CD4-positive, CD25-positive, alpha-beta regulatory T cell (primary cell): ENCODE data around the gene TLE3. TPM values are rescaled to one million over a fixed set of nuclear protein-coding genes. Genes with fewer than 3 reads are reported as not detected.

Experiments
- ATAC-seq, 2 donors: fragments of 150-1000 bp; cut with Tn5 transposase; one replicate each; pipeline ENCODE4 v1.10.0; 2021; ENCODE audit warnings: low read depth in 2 of 2, moderate number of reproducible peaks in 2 of 2, moderate library complexity in 1 of 2
- DNase-seq, 3 donors: peaks; one replicate each; pipeline versions ENCODE4 v3.0.0 to v3.0.0-alpha.2; 2012 to 2022; ENCODE audit warnings: mixed read lengths in 1 of 3
- H3K27ac ChIP-seq: one replicate; pipeline ENCODE4 v1.7.0; 2013; ENCODE audit warnings: mild to moderate bottlenecking, low read length; ENCODE audit not compliant: insufficient read depth, poor library complexity, severe bottlenecking
- H3K27me3 ChIP-seq: one replicate; pipeline ENCODE4 v1.7.0; 2013; ENCODE audit warnings: low read length; ENCODE audit not compliant: control insufficient read depth, insufficient read depth
- H3K36me3 ChIP-seq: one replicate; pipeline ENCODE4 v1.7.0; 2013; ENCODE audit warnings: mild to moderate bottlenecking, low read length, moderate library complexity; ENCODE audit not compliant: control insufficient read depth, insufficient read depth
- H3K4me1 ChIP-seq: 2 replicates; pipeline ENCODE4 v1.7.0; 2013; ENCODE audit warnings: mild to moderate bottlenecking, low read length; ENCODE audit not compliant: insufficient read depth, control insufficient read depth, poor library complexity, severe bottlenecking
- H3K4me3 ChIP-seq: one replicate; pipeline ENCODE4 v1.7.0; 2013; ENCODE audit warnings: low read depth, mild to moderate bottlenecking, low read length, moderate library complexity
- H3K9me3 ChIP-seq, 2 experiments: 1 replicate in 1 of 2; 2 replicates in 1 of 2; pipeline ENCODE4 v1.7.0; 2013; ENCODE audit warnings: low read length in 2 of 2, mild to moderate bottlenecking in 1 of 2, moderate library complexity in 1 of 2; ENCODE audit not compliant: control insufficient read depth in 2 of 2
- H3K27ac Mint-ChIP-seq, 3 donors: one replicate each; pipeline ENCODE4 v1.8.0; 2020 to 2022; ENCODE audit warnings: mild to moderate bottlenecking in 3 of 3, mixed read lengths in 3 of 3, moderate library complexity in 2 of 3
- H3K27me3 Mint-ChIP-seq: one replicate; pipeline ENCODE4 v1.8.0; 2022; ENCODE audit warnings: mild to moderate bottlenecking, mixed read lengths
- H3K36me3 Mint-ChIP-seq: one replicate; pipeline ENCODE4 v1.8.0; 2020; ENCODE audit warnings: mixed read lengths
- H3K4me1 Mint-ChIP-seq, 4 donors: one replicate each; pipeline ENCODE4 v1.8.0; 2020 to 2022; ENCODE audit warnings: mixed read lengths in 4 of 4, mild to moderate bottlenecking in 1 of 4
- H3K4me3 Mint-ChIP-seq, 4 donors: one replicate each; pipeline ENCODE4 v1.8.0; 2020 to 2022; ENCODE audit warnings: mild to moderate bottlenecking in 4 of 4, mixed read lengths in 4 of 4, moderate library complexity in 3 of 4
- H3K9me3 Mint-ChIP-seq, 7 donors: one replicate each; pipeline ENCODE4 v1.8.0; 2020 to 2022; ENCODE audit warnings: mixed read lengths in 7 of 7, mild to moderate bottlenecking in 3 of 7, moderate library complexity in 2 of 7
- polyA plus RNA-seq, 4 donors: library from polyadenylated mRNA; unstranded; fragments of 300-500 nt; fragmentation: Illumina TruSeq; gene quantifications; one replicate each; pipeline ENCODE4 v1.2.3, GENCODE V29; 2021
- total RNA-seq: library from RNA; stranded (reverse); gene quantifications from one replicate; pipeline ENCODE4 v1.2.3, GENCODE V29; 2022

The TLE3 gene
- total and polyA plus RNA-seq, 5 donors from 2014 or later, result 8.4 to 115 (median 12.7) TPM

DNA sequence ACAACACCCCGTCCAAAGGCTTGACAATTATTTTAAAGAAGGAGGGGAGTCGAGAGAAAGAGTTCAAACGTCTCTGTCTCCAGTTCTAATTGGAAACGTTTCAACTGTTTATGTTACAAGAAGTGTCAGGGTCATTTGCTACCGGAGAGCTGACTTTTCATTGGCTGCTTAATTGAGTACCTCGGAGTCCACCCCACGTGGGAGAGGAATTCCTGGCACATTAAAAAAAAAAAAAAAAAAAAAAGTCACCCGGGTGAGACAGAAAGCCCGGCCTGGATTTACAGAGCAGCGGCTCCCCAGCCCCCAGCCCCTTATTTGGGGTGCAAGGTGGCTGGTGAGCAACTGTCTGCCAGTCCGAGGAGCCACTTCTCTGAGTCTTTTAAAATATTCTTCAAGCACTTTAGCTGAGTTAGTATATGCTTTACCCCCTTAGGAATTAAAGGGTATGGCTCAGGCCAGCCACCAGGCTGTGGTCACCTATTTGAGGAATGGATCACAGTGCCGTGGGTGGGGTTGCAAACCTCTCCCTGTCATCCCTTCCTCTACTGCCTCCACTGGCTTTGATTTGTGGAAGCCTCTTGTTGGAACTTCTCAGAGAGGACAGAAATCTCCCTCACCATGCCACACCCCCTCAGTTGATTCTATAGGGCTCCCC is 3.9 kb upstream of the TLE3 start:
- ATAC-seq (no peak), DNase-seq (no peak)
- Mint-ChIP-seq H3K4me3 (peak overlapping the region in 2 of 4 donors; percentile 68 to 73), H3K27ac (peak overlapping the region in 1 of 3 donors; percentile 46), H3K4me1 (peaks cover 0 to 33% (median 15%) of the 10 kb centered on the region in 4 donors), H3K27me3 (peaks cover 49% of the 10 kb centered on the region), H3K36me3 (no peaks in the 10 kb centered on the region), H3K9me3 (no peaks in the 10 kb centered on the region)
- Histone ChIP-seq H3K4me3 (no peak overlapping the region), H3K36me3 (no peaks in the 10 kb centered on the region), H3K9me3 (no peaks in the 10 kb centered on the region), H3K27ac (no peak overlapping the region), H3K4me1 (peaks cover 32% of the 10 kb centered on the region), H3K27me3 (peaks cover 4% of the 10 kb centered on the region)

DNA sequence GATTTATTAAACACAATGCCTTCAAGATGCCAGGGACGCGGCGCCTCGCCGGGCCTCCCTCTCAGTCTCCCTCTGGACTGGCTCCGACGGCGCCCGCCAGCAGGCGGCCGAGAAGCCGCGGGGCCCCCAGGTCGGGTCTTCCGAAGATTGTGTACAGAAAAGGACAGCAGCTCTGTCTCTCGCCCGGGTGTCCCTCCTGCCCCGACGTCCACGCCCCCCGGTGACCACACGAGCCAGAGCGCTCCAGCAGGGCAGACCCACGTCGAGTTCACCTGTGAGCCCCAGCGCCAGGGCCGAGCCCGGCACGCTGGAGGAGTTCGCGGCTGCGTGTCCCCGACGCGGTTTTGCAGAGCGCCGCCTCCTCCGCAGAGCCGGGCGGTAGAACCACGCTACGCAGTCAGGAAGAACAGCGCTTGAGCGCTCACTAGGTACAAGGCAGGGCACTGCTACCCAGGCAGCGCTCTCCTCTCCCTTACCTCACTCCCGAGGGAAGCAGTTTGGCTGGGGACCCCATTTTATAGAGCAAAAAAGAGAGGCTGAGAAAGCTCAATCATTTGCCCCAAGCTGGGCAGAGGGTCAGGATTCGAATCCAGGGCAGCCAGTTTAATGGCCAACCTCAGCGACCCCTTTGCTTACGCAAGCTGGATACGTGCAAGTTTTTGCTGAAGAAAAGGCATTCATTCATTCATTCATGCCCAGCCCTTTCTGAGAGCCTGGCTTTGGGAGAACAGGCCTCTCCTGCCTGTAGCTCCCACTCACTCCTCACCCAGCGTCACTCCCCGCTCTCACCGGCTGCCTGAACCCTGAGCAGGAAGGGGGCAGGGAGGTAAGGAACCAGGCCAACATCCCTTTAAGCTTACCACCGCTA is 3.0 kb upstream of the TLE3 start:
- Mint-ChIP-seq H3K9me3 (no peaks in the 10 kb centered on the region), H3K27me3 (peaks cover 49% of the 10 kb centered on the region), H3K4me3 (peak overlapping the region; percentile 92 to 99 (median 96)), H3K4me1 (peaks cover 0 to 36% (median 17%) of the 10 kb centered on the region in 4 donors), H3K36me3 (no peaks in the 10 kb centered on the region), H3K27ac (peak overlapping the region in 2 of 3 donors; percentile 65 to 69)
- no peaks in the 10 kb centered on the region for H3K27me3 ChIP-seq
- peaks cover 40% of the 10 kb centered on the region for H3K4me1 ChIP-seq
- ATAC-seq (peak; percentile 22 to 29), DNase-seq (peak; percentile 59 to 83 (median 72))
- no peaks in the 10 kb centered on the region for H3K36me3 ChIP-seq
- no peak overlapping the region for H3K27ac ChIP-seq
- no peaks in the 10 kb centered on the region for H3K9me3 ChIP-seq
- H3K4me3 ChIP-seq, result peak overlapping the region; percentile 32

DNA sequence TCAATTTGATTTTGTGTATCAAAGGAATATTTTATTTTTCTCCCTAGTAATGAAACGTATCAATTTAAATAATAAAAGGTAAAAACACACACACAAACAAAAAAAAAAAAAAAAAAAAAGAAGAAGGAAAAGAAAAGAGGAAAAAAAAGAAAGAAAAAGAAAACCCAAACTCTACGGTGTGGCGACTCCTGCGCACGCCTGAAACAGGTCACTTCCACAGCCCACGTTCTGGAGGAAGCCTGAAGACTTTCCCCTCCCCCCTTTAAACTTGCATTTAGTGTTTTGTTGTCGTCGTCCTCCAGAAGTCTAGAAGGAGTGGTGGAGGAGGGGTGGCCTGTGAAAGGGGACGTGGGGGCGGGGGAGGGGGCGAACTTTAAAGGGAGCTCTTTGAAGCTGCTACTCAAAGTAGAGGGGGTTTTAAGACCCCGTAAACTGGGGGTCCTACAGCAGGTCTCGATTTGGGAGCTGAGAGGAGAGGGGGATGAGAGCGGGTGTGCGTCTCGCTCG is 2.3 kb upstream of the TLE3 start:
- H3K4me1 ChIP-seq, result peaks cover 47% of the 10 kb centered on the region
- peak in 1 of 3 donors; percentile 51 for DNase-seq
- Mint-ChIP-seq H3K36me3 (no peaks in the 10 kb centered on the region), H3K4me1 (peaks cover 1 to 40% (median 18%) of the 10 kb centered on the region in 4 donors), H3K9me3 (no peaks in the 10 kb centered on the region), H3K27ac (peak overlapping the region; percentile 99 to 100 (median 100)), H3K4me3 (peak overlapping the region; percentile 94 to 100 (median 99)), H3K27me3 (peaks cover 49% of the 10 kb centered on the region)
- H3K4me3 ChIP-seq, result peak overlapping the region; percentile 73
- no peaks in the 10 kb centered on the region for H3K36me3 ChIP-seq
- no peak for ATAC-seq
- H3K27me3 ChIP-seq, result no peaks in the 10 kb centered on the region
- H3K9me3 ChIP-seq, result no peaks in the 10 kb centered on the region
- H3K27ac ChIP-seq, result no peak overlapping the region

DNA sequence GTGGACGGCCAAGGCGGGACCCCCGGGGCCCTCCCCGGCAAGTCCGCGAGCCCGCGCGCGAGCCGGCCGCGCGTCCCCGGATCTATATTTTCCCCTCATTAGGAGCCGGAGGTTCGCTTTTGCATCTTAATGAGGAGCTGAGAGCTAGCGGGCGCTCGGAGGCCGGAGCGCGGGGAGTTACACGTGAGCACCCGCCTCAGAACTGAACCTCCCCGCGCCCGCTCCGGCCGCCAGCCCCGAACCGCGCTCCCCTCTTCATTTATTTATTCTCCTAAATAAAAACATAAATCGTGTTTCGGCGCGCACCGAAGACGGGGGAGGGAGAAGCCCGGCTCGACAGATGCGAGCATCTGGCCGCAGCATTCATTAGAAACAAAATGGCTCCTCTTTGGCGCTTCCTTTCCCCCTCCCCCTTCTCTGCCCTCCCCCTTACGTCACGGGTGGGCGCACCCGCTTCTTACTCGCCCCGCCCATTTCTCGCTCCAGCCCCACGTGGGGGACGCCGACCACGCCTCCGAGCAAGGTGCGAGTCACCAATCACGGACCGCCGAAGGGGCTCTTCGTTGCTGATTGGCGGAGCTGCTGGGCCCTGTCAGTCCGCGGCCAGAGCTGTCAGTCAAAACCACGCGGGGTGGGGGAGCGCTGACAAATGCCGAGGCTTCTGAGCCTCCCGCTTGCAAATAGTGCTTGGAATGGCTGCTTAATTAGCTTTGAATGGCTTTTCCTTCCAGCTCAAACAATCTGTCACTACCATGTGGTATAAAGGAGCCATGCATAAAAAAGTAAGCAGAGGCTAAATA is 1.6 kb upstream of the TLE3 start:
- DNase-seq (peak; percentile 99 to 100 (median 99)), ATAC-seq (peak; percentile 65 to 70)
- Histone ChIP-seq H3K27ac (peak overlapping the region; percentile 92), H3K36me3 (no peaks in the 10 kb centered on the region), H3K4me1 (peaks cover 54% of the 10 kb centered on the region), H3K9me3 (no peaks in the 10 kb centered on the region), H3K27me3 (no peaks in the 10 kb centered on the region), H3K4me3 (peak overlapping the region; percentile 73)
- Mint-ChIP-seq H3K4me3 (peak overlapping the region; percentile 94 to 100 (median 99)), H3K27ac (peak overlapping the region; percentile 99 to 100 (median 100)), H3K4me1 (peaks cover 8 to 47% (median 23%) of the 10 kb centered on the region in 4 donors), H3K9me3 (no peaks in the 10 kb centered on the region), H3K27me3 (peaks cover 43% of the 10 kb centered on the region), H3K36me3 (no peaks in the 10 kb centered on the region)

DNA sequence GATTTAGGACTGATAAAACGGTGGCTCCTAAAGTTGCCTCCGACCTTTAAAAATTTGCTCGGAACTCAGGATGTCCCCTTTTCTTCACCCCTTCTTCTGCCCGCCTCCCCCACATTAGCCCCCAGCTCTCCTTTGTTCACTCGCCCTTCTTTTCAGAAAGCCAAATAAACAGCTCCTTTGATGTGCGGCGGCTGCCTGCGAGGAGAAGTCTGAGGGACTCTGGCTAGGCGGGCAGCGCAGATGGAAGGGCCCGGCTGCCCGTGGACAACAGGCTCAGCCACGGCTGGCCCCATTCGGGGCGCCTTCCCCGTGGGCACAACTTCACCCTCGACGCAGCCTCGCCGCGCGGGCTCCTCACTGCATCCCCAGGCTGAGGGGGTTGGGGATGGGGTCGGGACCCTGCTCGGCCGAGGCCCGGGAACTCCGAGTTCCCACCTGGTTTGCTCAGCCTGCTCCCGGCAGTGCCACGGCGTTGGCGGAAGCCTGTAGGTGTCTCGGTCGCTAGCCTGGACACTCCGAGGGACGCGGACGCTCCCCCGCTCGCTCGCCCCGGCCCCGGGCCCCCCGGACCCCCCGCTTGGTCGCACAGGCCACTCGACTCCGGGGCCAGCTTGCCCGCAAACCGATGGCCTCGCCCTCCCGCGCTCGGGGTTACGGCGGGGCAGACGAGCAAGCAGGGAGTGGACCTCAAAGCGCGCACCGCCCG is 897 bp upstream of the TLE3 start:
- H3K27me3 Mint-ChIP-seq, result peaks cover 38% of the 10 kb centered on the region
- H3K4me1 Mint-ChIP-seq, result peaks cover 10 to 54% (median 29%) of the 10 kb centered on the region in 4 donors
- H3K4me3 Mint-ChIP-seq, result peak overlapping the region; percentile 99 to 100 (median 100)
- H3K4me1 ChIP-seq, result peaks cover 61% of the 10 kb centered on the region
- H3K36me3 ChIP-seq, result peaks cover 4% of the 10 kb centered on the region
- peak overlapping the region; percentile 92 for H3K27ac ChIP-seq
- no peaks in the 10 kb centered on the region for H3K36me3 Mint-ChIP-seq
- no peaks in the 10 kb centered on the region for H3K9me3 ChIP-seq
- H3K4me3 ChIP-seq, result peak overlapping the region; percentile 79
- no peak for ATAC-seq
- peak; percentile 36 to 53 (median 49) for DNase-seq
- H3K9me3 Mint-ChIP-seq, result no peaks in the 10 kb centered on the region
- peak overlapping the region; percentile 99 to 100 (median 100) for H3K27ac Mint-ChIP-seq
- no peaks in the 10 kb centered on the region for H3K27me3 ChIP-seq

DNA sequence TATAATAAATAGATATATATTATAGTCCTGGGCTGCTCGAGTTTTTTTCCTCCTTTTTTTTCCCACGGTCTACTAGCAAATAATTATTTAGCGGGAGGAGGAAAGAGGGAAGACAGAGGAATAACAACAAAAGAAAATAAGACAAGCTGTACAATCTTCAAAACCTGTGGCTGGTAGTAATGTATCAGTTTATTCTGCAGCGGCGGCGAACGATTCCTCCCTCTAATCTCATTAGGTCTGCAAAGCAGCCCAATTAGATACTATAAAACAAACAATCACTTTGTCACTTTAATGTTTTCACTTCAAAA is 390 bp upstream of the TLE3 start:
- Histone ChIP-seq H3K27me3 (no peaks in the 10 kb centered on the region), H3K9me3 (no peaks in the 10 kb centered on the region), H3K4me3 (peak overlapping the region; percentile 79), H3K4me1 (peaks cover 66% of the 10 kb centered on the region), H3K36me3 (peaks cover 4% of the 10 kb centered on the region), H3K27ac (peak overlapping the region; percentile 92)
- Mint-ChIP-seq H3K4me3 (peak overlapping the region; percentile 95 to 100 (median 100)), H3K27me3 (peaks cover 35% of the 10 kb centered on the region), H3K36me3 (peaks cover 3% of the 10 kb centered on the region), H3K27ac (peak overlapping the region; percentile 96 to 100 (median 100)), H3K9me3 (no peaks in the 10 kb centered on the region), H3K4me1 (peaks cover 14 to 58% (median 34%) of the 10 kb centered on the region in 4 donors)
- ATAC-seq (no peak), DNase-seq (peak in 1 of 3 donors; percentile 7)

DNA sequence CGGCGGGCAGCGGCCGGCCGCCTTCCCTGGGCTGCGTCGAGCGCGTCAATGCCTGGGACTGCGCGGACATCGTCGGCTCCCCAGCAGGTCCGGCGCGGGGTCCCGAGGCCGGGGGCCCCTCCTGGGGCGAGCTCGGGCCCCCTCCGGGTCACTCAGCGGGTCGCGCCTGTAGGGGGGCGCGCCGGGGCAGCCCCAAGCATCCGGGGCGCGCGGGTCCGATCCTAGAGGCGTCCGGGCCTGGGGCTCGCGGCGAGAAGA is 725 bp downstream of the TLE3 start:
- Mint-ChIP-seq H3K4me1 (peaks cover 23 to 65% (median 42%) of the 10 kb centered on the region in 4 donors), H3K36me3 (peaks cover 9% of the 10 kb centered on the region), H3K4me3 (peak overlapping the region; percentile 93 to 100 (median 98)), H3K27ac (peak overlapping the region in 1 of 3 donors; percentile 95), H3K9me3 (no peaks in the 10 kb centered on the region), H3K27me3 (peaks cover 31% of the 10 kb centered on the region)
- peak in 1 of 3 donors; percentile 16 for DNase-seq
- peak overlapping the region; percentile 92 for H3K27ac ChIP-seq
- no peaks in the 10 kb centered on the region for H3K9me3 ChIP-seq
- H3K36me3 ChIP-seq, result peaks cover 10% of the 10 kb centered on the region
- H3K27me3 ChIP-seq, result no peaks in the 10 kb centered on the region
- no peak overlapping the region for H3K4me3 ChIP-seq
- H3K4me1 ChIP-seq, result peaks cover 77% of the 10 kb centered on the region
- ATAC-seq, result no peak
